Endothelial cell of umbilical vein (primary cell): ENCODE measurements around the gene TSPOAP1. TPM values are rescaled to one million over a fixed set of nuclear protein-coding genes. Genes with fewer than 3 reads are reported as not detected.

ENCODE experiments used
- BruUV-seq: library from RNA; stranded (reverse); fragments of 400-500 nt; replicated peaks from 2 replicates; lab custom pipeline; 2021; lab: Mats Ljungman, UMichigan
- CTCF ChIA-PET: fragments of 300-600, 350-600 bp; sonication (Branson Sonifier 250); formaldehyde crosslinking; loops from one replicate; lab custom pipeline; 2021; ENCODE audit warnings: antibody characterized with exemption, inconsistent platforms; lab: Charles Lee
- POLR2A ChIA-PET: fragments of 300-600, 350-600 bp; sonication (Branson Sonifier 250); formaldehyde crosslinking; loops from one replicate; lab custom pipeline; 2021; ENCODE audit warnings: antibody characterized with exemption, inconsistent platforms; lab: Charles Lee
- DNase-seq: peaks from one replicate; pipeline ENCODE4 v3.0.0-alpha.2; 2011; ENCODE audit warnings: low read depth, low spot score
- FAIRE-seq: peaks from 2 replicates; lab custom pipeline; 2011; peaks lifted over from hg19 to GRCh38; lab: Jason Lieb, UNC
- H2AFZ ChIP-seq: 2 replicates; pipeline ENCODE4 v1.6.0; 2012; ENCODE audit warnings: low read depth, low read length, control low read depth, inconsistent platforms
- H3K27ac ChIP-seq: 2 replicates; pipeline ENCODE4 v1.5.1; 2011; ENCODE audit warnings: low read depth, mild to moderate bottlenecking, control low read depth, low read length, moderate library complexity; ENCODE audit not compliant: insufficient read depth
- H3K27me3 ChIP-seq, 2 experiments: 2 replicates each; pipeline versions ENCODE4 v1.6.0 to v1.6.1; 2011; ENCODE audit warnings: low read length in 2 of 2, mixed read lengths in 1 of 2; ENCODE audit not compliant: control insufficient read depth in 2 of 2, insufficient read depth in 2 of 2
- H3K36me3 ChIP-seq, 2 experiments: 2 replicates in 1 of 2; 3 replicates in 1 of 2; pipeline ENCODE4 v1.5.1; 2011; ENCODE audit warnings: low read length in 2 of 2, mild to moderate bottlenecking in 1 of 2, moderate library complexity in 1 of 2; ENCODE audit not compliant: control insufficient read depth in 2 of 2, insufficient read depth in 2 of 2; ENCODE audit errors: extremely low read depth in 1 of 2
- H3K4me1 ChIP-seq: 3 replicates; pipeline ENCODE4 v1.5.1; 2011; ENCODE audit warnings: mild to moderate bottlenecking, low read length; ENCODE audit not compliant: control insufficient read depth, insufficient read depth; ENCODE audit errors: extremely low read depth
- H3K4me2 ChIP-seq: 2 replicates; pipeline ENCODE4 v1.6.1; 2011; ENCODE audit warnings: low read length, control low read depth, mixed read lengths; ENCODE audit not compliant: insufficient read depth
- H3K4me3 ChIP-seq, 3 experiments: fragments of 200-600 bp in 1 of 3; sonication (generic), shearing (Covaris generic) in 1 of 3; replicated peaks in 1 of 3; 2 replicates each; pipeline ENCODE4 v1.5.1; 2011 to 2016; ENCODE audit warnings: control low read depth in 3 of 3, low read length in 3 of 3, mild to moderate bottlenecking in 2 of 3, inconsistent platforms in 1 of 3, low read depth in 1 of 3, moderate library complexity in 1 of 3; ENCODE audit not compliant: insufficient read depth in 1 of 3
- H3K79me2 ChIP-seq: 2 replicates; pipeline ENCODE4 v1.6.0; 2012; ENCODE audit warnings: low read length, inconsistent platforms; ENCODE audit not compliant: control insufficient read depth, insufficient read depth
- H3K9ac ChIP-seq: replicated peaks from 2 replicates; pipeline ENCODE3; 2011; ENCODE audit warnings: low read length, control low read depth; ENCODE audit not compliant: insufficient read depth; ENCODE audit errors: extremely low read depth
- H3K9me1 ChIP-seq: replicated peaks from 3 replicates; pipeline ENCODE4 v1.6.0; 2011; ENCODE audit warnings: mild to moderate bottlenecking, low read length; ENCODE audit not compliant: control insufficient read depth, insufficient read depth; ENCODE audit errors: extremely low read depth
- H3K9me3 ChIP-seq: replicated peaks from 2 replicates; pipeline ENCODE4 v1.5.1; 2012; ENCODE audit warnings: low read length, inconsistent platforms; ENCODE audit not compliant: control insufficient read depth, insufficient read depth
- H4K20me1 ChIP-seq: replicated peaks from 2 replicates; pipeline ENCODE3; 2011; ENCODE audit warnings: mild to moderate bottlenecking, low read length; ENCODE audit not compliant: control insufficient read depth, insufficient read depth; ENCODE audit errors: extremely low read depth
- CTCF ChIP-seq, 2 donors: IDR thresholded peaks; 1 replicate in 1 of 2; 2 replicates in 1 of 2; pipeline ENCODE4 v1.5.1; 2011; ENCODE audit warnings: low read length in 2 of 2, mild to moderate bottlenecking in 2 of 2, moderate library complexity in 2 of 2, control low read depth in 1 of 2, inconsistent platforms in 1 of 2, low read depth in 1 of 2; ENCODE audit not compliant: insufficient read depth in 1 of 2; ENCODE audit errors: extremely low read depth in 1 of 2
- EZH2 ChIP-seq: IDR thresholded peaks from 2 replicates; pipeline ENCODE4 v1.6.1; 2012; ENCODE audit warnings: borderline replicate concordance, low read depth, mild to moderate bottlenecking, moderate library complexity, low read length, inconsistent platforms; ENCODE audit not compliant: severe bottlenecking
- FOS ChIP-seq: IDR thresholded peaks from 2 replicates; pipeline ENCODE4 v1.6.1; 2011; ENCODE audit warnings: mild to moderate bottlenecking, low read length, moderate library complexity, borderline replicate concordance; ENCODE audit not compliant: insufficient read depth
- GATA2 ChIP-seq: IDR thresholded peaks from 2 replicates; pipeline ENCODE4 v1.7.0; 2011; ENCODE audit warnings: low read depth, mild to moderate bottlenecking, moderate library complexity, mixed read lengths, low read length; ENCODE audit not compliant: insufficient read length, insufficient read depth
- JUN ChIP-seq: IDR thresholded peaks from 2 replicates; pipeline ENCODE4 v1.6.1; 2011; ENCODE audit warnings: borderline replicate concordance, low read depth; ENCODE audit not compliant: insufficient read length, insufficient read depth
- MAX ChIP-seq: IDR thresholded peaks from 2 replicates; pipeline ENCODE4 v1.6.1; 2011; ENCODE audit not compliant: insufficient read depth, insufficient read length
- MYC ChIP-seq: IDR thresholded peaks from one replicate; pipeline ENCODE4 v1.6.1; 2011; ENCODE audit warnings: mild to moderate bottlenecking, low read depth, low read length
- POLR2A ChIP-seq: IDR thresholded peaks from 2 replicates; pipeline ENCODE4 v1.6.1; 2012; ENCODE audit warnings: low read depth, mild to moderate bottlenecking, control low read depth, low read length
- POLR2AphosphoS5 ChIP-seq: IDR thresholded peaks from 2 replicates; pipeline ENCODE4 v1.6.1; 2012; ENCODE audit warnings: low read depth, mild to moderate bottlenecking, control low read depth, low read length, moderate library complexity; ENCODE audit not compliant: insufficient read depth
- dilution Hi-C: fragments of 300-500 bp; cut with MboI; formaldehyde crosslinking; loops from one replicate; pipeline ENCODE4 v1.15.0; 2019; ENCODE audit warnings: low sequenced_read_pairs; ENCODE audit not compliant: extremely low pct_ligation_motif_present
- intact Hi-C: fragments of 100-400 bp; cut with micrococcal nuclease; formaldehyde crosslinking; loops from one replicate; pipeline ENCODE4 v1.10.0; 2022
- polyA plus RNA-seq, 4 experiments: library from polyadenylated mRNA; depleted of rRNA in 3 of 4; stranded (reverse) in 3 of 4; unstranded in 1 of 4; fragments of >200 nt; gene quantifications; 2 replicates each; pipeline versions ENCODE4 v1.2.1 to v1.2.3, GENCODE V29; 2011 to 2012; ENCODE audit warnings: missing spikeins in 1 of 4
- total RNA-seq: library from RNA; stranded (reverse); gene quantifications from 2 replicates; pipeline ENCODE4 v1.2.3, GENCODE V29; 2021

The TSPOAP1 gene
- total and polyA plus RNA-seq, 2 donors (not counting 3 experiments of a cell fraction or from before 2014, with no cell fraction given) = not detected

GRCh38 chr17:58337210-58337599 is 8.6 kb upstream of the TSPOAP1 start:
- dilution Hi-C loops = no loop called here
- Histone ChIP-seq H3K9me1 (no peaks in the 10 kb centered on the region), H3K4me3 (no peak overlapping the region), H2AFZ (no peak overlapping the region), H3K4me1 (peaks cover 4% of the 10 kb centered on the region), H3K27ac (no peak overlapping the region), H3K9ac (no peak overlapping the region), H3K27me3 (no peaks in the 10 kb centered on the region), H3K79me2 (no peaks in the 10 kb centered on the region), H3K9me3 (no peaks in the 10 kb centered on the region), H3K4me2 (no peak overlapping the region), H3K36me3 (no peaks in the 10 kb centered on the region), H4K20me1 (no peaks in the 10 kb centered on the region)
- ChIA-PET CTCF (interaction anchor here (0.9 kb wide), 1 partner anchor 9 kb away, joined by 3 read pairs; no protein-coding TSS in a partner anchor), POLR2A (interaction anchor here (0.8 kb wide), 1 partner anchor 15 kb away, joined by 3 read pairs; the partner anchor contains the start of gene SUPT4H1)
- no TSS peak for BruUV-seq
- intact Hi-C loops = no loop called here
- no peak for DNase-seq
- no peak for TF ChIP-seq FOS
- TF ChIP-seq JUN = no peak
- no peak for TF ChIP-seq MAX
- no peak for TF ChIP-seq POLR2AphosphoS5
- no peak for TF ChIP-seq POLR2A
- no peak for TF ChIP-seq MYC
- no peak for TF ChIP-seq CTCF (IDR thresholded peaks at IDR 0.05; ENCODE audit: extremely low read depth in 1 of 2, insufficient read depth in 1 of 2, low read depth in 1 of 2, low read length in 2 of 2)
- TF ChIP-seq GATA2 = no peak
- no peak for TF ChIP-seq EZH2
- no peak for FAIRE-seq
